MG63 (cell line): ENCODE measurements around the gene SMOC2. TPM values are rescaled to one million over a fixed set of nuclear protein-coding genes. Genes with fewer than 3 reads are reported as not detected.
A peak's percentile ranks its signal among the peaks of the same experiment; 100 is the strongest.

ENCODE experiments used
- DNase-seq: peaks from one replicate; pipeline ENCODE4 v3.0.0-alpha.2; 2020
- H3K27me3 ChIP-seq: fragments of 250-450 bp; sonication (Bioruptor Pico); 2 replicates; pipeline ENCODE4 v1.5.1; 2020; ENCODE audit warnings: mild to moderate bottlenecking, moderate library complexity
- H3K36me3 ChIP-seq: fragments of 250-450 bp; sonication (Bioruptor Pico); 2 replicates; pipeline ENCODE4 v1.5.1; 2020; ENCODE audit warnings: mild to moderate bottlenecking, moderate library complexity
- H3K4me3 ChIP-seq: fragments of 250-450 bp; sonication (Bioruptor Pico); 2 replicates; pipeline ENCODE4 v1.5.1; 2020; ENCODE audit warnings: mild to moderate bottlenecking, moderate library complexity
- H3K9me3 ChIP-seq: fragments of 250-450 bp; sonication (Bioruptor Pico); 2 replicates; pipeline ENCODE4 v1.5.1; 2020; ENCODE audit warnings: mild to moderate bottlenecking, moderate library complexity
- total RNA-seq: library from RNA; depleted of rRNA; stranded (reverse); fragments of >200 nt; shearing (Covaris generic); gene quantifications from 2 replicates; pipeline ENCODE4 v1.2.3, GENCODE V29; 2014; ENCODE audit warnings: low replicate concordance; rRNA removed

SMOC2 gene, protein sequence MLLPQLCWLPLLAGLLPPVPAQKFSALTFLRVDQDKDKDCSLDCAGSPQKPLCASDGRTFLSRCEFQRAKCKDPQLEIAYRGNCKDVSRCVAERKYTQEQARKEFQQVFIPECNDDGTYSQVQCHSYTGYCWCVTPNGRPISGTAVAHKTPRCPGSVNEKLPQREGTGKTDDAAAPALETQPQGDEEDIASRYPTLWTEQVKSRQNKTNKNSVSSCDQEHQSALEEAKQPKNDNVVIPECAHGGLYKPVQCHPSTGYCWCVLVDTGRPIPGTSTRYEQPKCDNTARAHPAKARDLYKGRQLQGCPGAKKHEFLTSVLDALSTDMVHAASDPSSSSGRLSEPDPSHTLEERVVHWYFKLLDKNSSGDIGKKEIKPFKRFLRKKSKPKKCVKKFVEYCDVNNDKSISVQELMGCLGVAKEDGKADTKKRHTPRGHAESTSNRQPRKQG
- total RNA-seq: 1.7 TPM in 1 of 2 replicates, not detected in the other

DNA sequence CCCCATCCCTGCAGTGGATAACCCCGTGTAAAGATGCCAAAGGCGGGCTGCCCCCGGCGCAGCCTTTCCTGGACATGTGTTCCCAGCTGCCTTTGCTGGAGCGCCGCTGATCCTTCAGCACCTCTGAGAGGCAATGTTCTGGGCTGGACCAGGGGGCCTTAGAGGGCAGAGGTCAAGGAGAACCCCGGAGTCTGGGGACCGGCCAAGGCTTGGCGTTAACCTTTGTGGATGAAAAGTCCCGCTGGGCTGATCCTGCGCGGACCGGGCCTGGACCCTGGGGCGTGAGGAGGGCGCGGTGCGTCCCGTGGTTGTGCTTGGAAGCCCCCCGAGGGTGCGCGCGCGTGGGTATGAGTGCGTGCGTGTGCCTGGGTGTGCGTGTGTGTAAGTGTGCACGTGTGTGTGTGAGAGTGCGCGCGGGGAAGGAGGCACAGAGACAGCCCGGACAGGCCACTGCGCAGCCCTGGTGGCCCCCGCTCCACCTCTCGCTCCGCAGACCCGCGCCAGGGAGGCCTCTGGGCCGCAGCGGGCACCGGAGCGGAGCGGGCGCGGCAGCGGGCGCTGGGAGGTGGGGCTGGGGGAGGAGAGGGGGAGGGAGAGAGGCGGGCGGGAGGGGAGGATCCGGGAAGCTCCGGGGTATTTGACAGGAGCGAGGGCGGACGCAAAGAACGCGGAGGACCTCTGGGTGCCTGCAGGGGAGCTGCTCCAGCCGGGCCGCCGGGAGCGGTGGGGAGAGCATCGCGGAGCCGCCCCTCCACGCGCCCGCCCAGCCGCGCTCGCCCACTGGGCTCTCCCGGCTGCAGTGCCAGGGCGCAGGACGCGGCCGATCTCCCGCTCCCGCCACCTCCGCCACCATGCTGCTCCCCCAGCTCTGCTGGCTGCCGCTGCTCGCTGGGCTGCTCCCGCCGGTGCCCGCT, at the start of gene SMOC2:
Gene SMOC2, plus strand, starts transcription at position 665 of the 914 bp plus-strand sequence. Its CDS starts 187 bp downstream, at position 852.
- peaks cover 25% of the 10 kb centered on the region for H3K27me3 ChIP-seq
- H3K4me3 ChIP-seq: peak within 1 kb of the TSS; percentile 39
- no peaks in the 10 kb centered on the region for H3K36me3 ChIP-seq
- H3K9me3 ChIP-seq: no peaks in the 10 kb centered on the region
- DNase-seq: peak; percentile 42

DNA sequence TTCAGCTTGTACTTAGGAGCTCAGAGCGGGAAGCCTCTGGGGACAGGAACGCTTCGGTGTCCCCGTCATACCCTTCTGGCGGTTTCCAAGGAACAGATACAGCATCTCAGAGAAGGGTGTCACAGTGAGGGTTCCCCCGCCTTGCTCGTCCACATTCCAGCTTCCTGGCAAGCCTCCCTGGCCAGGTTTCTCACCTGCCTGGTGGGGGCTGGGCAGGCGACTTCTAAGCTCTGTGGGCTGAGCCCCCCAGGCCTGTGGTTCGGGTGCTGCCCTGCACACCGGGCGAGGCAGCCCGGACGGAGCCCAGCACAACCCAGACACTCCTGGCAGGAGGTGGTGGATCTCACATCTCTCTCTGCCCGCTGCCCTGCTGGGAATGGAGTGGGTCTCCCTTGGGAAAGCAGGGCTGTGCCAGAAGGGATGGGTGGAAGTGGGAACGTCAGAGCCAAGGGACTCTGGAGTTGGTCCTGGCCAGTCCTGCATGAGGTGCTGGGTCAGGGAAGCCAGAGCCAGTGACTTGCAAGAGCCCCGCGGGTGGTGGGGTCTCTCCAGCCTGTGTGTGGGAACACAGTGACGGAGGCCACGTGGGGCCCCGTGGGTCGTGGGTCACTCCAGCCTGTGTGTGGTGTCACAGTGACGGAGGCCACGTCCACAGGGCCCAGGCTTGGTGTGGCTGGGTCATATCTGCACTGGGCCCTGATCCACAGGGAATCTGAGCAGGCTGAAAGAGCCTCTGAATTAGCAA, 47.7 kb upstream of the SMOC2 start:
- H3K9me3 ChIP-seq: no peaks in the 10 kb centered on the region
- H3K27me3 ChIP-seq: no peaks in the 10 kb centered on the region
- no peaks in the 10 kb centered on the region for H3K36me3 ChIP-seq
- DNase-seq: no peak
- H3K4me3 ChIP-seq: no peak overlapping the region

DNA sequence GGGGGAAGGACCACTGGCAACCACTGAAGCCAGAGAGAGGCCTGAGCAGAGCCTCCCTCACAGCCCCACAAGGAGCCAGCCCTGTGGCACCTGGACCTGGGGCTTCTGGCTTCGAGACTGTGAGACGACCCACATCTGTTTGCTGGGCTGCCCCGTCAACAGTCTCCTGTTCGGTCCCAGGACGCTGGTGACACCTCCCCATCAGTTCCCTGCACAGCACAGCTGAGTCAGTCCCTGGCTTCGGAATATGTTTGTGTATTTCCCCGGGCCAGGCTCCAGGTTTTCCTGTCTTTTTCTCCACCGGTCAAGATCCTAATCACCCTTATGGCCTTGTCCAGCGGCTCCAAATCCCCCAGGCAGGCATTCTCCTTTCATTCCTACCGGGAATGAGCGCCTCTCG, 46.4 kb upstream of the SMOC2 start:
- DNase-seq: no peak
- H3K9me3 ChIP-seq: no peaks in the 10 kb centered on the region
- no peaks in the 10 kb centered on the region for H3K36me3 ChIP-seq
- H3K27me3 ChIP-seq: no peaks in the 10 kb centered on the region
- no peak overlapping the region for H3K4me3 ChIP-seq

DNA sequence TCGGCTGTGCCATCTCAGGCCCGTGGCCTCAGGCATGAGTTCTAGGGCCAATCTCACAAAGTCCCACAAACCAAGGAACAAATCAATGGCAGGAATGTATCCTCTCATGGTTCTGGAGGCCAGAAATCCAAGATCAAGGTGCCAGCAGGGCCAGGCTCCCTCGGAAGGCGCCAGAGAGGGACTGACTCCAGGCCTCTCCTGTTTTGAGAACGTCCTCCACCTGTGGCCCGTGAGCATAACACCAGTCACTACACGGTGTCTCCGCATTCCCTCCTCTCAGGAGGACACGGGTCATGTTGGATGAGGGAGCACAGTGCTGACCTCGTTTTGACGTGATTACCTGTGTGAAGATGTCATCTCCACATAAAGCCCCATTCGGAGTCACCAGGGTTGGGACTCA, 45.0 kb upstream of the SMOC2 start:
- Histone ChIP-seq H3K36me3 (no peaks in the 10 kb centered on the region), H3K9me3 (no peaks in the 10 kb centered on the region), H3K4me3 (no peak overlapping the region), H3K27me3 (no peaks in the 10 kb centered on the region)
- DNase-seq: no peak

DNA sequence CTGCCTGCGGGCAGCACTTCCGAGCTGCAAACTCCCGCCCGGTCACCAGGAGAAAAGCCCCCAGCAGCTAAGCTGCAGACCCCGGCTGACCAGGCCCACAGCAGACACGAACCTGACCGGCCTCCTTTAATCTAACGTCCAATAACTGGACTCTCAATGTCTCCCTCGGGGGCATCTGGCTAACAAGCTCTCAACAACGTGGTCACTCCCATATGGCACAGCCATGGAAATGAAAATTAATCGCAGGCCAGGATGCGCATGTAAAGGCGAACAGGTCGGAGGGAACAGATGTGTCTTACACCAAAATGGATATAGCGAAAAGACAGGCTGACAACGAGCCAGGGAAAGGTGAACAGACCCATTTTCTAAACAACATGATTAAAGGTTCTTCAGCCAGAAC, 44.4 kb upstream of the SMOC2 start:
- H3K9me3 ChIP-seq: no peaks in the 10 kb centered on the region
- no peaks in the 10 kb centered on the region for H3K36me3 ChIP-seq
- no peaks in the 10 kb centered on the region for H3K27me3 ChIP-seq
- no peak for DNase-seq
- H3K4me3 ChIP-seq: no peak overlapping the region

DNA sequence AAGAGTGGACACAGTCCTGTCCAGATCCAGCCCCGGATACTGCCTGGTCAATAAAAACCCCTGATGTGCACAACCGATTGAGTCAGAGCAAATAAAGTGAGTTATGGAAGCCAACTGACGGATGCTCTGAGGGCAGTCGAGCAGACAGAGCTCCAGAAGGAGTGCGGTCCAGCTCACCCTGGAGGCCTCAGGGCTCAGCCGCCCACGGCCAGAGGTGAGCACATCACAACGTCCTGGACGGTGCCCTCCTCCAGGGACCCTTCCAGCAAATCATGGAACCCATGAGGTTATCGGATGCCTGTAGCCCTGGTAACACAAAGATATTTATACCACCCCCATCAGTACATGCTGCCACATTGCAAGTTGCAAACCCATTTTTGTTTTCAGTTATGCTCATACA, 44.0 kb upstream of the SMOC2 start:
- no peaks in the 10 kb centered on the region for H3K27me3 ChIP-seq
- H3K9me3 ChIP-seq: no peaks in the 10 kb centered on the region
- H3K36me3 ChIP-seq: no peaks in the 10 kb centered on the region
- no peak overlapping the region for H3K4me3 ChIP-seq
- no peak for DNase-seq

DNA sequence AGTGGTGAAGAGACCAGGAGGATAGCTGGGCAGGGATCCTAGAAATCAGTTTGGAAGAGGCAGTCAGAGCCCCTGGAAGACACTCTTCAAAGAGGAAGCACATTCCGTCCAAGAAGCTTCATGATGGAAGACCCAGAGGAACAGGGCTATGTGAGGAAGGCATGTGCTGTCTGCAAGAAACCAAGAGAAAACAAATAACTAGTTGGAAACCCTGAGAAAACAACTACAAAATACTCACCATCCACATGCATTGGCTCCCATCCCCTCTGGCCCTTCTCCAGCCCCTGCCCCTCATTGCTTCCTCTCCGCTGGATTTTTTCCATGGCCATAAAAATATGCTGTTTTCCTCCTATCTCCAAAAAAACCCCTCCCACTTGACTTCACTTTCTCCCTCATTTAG, 40.9 kb upstream of the SMOC2 start:
- no peaks in the 10 kb centered on the region for H3K27me3 ChIP-seq
- no peaks in the 10 kb centered on the region for H3K36me3 ChIP-seq
- H3K4me3 ChIP-seq: no peak overlapping the region
- no peak for DNase-seq
- no peaks in the 10 kb centered on the region for H3K9me3 ChIP-seq

DNA sequence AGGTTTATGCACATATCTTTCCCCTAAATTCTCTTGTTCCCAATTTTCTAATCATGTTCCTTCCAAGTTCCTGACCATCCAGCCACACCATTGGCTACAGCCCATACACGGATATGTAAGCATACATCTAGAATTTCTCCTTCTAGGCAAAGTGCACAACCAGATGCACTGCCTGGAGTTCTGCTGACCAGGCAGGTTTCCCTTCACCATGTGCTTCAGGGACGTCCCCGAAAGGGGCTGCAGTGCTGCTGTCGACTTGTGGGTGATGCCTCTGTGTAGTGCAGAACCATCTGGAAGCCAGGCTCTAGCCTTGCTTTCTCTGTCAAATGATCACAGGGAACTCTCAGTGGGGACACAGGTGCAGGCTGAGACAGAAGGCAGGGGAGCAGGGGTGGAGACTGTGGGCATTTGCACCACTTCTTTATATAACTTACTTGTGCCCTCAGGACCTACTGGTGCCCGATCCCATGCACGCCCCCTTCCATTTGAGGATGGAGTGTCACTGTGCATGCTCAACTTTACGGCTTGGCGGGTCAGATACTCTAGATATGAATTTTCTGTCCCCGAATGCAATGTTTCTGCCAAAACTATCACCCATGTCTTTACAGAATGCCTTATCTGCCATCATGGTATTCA, 37.5 kb upstream of the SMOC2 start:
- Histone ChIP-seq H3K4me3 (no peak overlapping the region), H3K27me3 (no peaks in the 10 kb centered on the region), H3K9me3 (no peaks in the 10 kb centered on the region), H3K36me3 (no peaks in the 10 kb centered on the region)
- no peak for DNase-seq

DNA sequence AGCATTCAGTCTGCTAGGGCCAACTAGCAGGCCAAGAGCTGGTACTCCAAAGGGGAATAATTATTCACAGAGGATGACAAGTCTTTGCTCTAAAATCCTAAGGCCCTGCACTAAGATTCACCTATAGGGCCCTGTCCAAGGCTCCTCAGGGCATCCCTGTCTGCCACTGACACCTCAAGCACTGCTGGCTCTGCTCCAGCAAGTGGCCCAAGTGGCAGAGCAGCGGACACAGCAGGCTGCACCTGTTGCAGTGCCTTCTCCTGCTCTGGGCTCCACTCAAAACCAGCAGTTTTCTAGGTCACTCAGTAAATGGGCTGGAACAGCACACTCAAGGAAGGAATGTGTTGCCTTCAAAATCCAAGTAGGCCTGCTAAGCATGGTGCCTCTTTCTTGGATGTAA, 36.4 kb upstream of the SMOC2 start:
- H3K4me3 ChIP-seq: no peak overlapping the region
- H3K9me3 ChIP-seq: no peaks in the 10 kb centered on the region
- H3K27me3 ChIP-seq: no peaks in the 10 kb centered on the region
- DNase-seq: no peak
- H3K36me3 ChIP-seq: no peaks in the 10 kb centered on the region

DNA sequence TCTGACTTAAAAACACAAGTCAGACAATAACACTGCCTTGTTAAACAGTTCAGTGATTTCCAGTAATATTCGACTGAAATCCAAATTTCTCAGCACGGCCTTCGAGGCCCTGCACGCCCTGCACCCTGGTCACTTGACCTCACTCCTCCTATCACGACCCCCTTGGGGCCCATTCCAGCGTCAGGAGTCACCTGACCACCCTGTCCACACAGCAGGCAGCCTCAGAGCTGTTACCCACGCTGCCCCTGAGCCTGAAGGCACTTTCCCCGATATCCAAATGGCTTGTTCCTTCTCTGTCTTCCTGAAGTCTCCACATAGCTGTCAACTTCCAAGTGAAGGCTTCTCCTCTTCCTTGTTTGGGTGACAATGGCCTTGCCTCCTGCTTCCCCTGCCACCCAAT, 33.1 kb upstream of the SMOC2 start:
- H3K36me3 ChIP-seq: no peaks in the 10 kb centered on the region
- H3K9me3 ChIP-seq: no peaks in the 10 kb centered on the region
- no peak overlapping the region for H3K4me3 ChIP-seq
- no peak for DNase-seq
- no peaks in the 10 kb centered on the region for H3K27me3 ChIP-seq

DNA sequence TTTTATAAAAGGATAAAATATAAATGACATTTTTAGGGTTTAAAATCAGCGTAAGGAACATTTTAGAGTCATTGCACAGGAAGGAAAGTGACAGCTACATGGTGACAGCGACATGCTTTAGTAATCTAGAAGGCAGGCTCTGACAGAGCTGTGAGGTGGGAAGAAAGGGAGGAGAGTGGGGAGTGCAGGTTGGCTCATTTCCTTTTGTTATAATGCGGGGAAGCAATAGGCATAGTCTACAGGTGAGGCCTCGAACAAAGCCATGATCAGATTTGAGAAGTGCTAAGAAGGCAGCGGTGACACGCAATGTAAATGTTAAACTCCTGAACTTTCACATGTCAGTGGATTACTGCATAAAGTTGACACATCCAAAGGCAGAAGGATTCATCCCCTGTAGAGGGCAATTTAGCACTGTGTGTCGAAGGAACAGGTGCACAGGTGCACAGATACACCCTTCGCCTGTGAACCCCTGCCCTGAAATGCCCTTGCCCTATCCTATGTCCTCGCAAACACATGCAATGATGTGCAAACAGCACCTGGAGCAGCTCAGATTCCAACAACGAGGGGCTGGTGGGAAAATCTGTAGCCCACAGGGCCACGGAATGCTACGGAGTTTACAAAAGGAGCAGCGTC, 32.4 kb upstream of the SMOC2 start:
- DNase-seq: no peak
- no peaks in the 10 kb centered on the region for H3K9me3 ChIP-seq
- no peaks in the 10 kb centered on the region for H3K27me3 ChIP-seq

DNA sequence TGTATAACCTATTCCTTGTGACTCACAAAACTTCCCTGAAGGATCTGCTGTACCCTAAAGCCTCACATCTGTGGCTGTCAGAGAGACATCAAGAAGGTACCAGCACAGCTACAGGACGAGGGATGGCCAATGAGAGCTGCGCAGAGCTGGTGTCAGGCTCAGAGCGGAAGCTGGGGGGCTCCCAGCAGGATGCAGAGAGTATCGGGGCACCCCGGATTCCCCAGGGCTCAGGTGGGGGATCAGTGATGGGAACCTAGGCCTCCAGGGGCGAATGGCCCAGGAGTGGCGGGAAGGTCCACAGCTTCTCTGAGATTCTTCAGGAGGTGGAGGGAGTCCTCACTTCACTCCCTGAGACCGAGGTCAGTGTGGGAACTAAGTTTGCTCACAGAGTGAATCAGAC, 30.9 kb upstream of the SMOC2 start:
- DNase-seq: no peak
- no peak overlapping the region for H3K4me3 ChIP-seq
- no peaks in the 10 kb centered on the region for H3K27me3 ChIP-seq
- no peaks in the 10 kb centered on the region for H3K9me3 ChIP-seq
- H3K36me3 ChIP-seq: no peaks in the 10 kb centered on the region

More for the DNA sequence above, 32.4 kb upstream of the SMOC2 start:
- Histone ChIP-seq H3K36me3 (no peaks in the 10 kb centered on the region), H3K4me3 (no peak overlapping the region)

DNA sequence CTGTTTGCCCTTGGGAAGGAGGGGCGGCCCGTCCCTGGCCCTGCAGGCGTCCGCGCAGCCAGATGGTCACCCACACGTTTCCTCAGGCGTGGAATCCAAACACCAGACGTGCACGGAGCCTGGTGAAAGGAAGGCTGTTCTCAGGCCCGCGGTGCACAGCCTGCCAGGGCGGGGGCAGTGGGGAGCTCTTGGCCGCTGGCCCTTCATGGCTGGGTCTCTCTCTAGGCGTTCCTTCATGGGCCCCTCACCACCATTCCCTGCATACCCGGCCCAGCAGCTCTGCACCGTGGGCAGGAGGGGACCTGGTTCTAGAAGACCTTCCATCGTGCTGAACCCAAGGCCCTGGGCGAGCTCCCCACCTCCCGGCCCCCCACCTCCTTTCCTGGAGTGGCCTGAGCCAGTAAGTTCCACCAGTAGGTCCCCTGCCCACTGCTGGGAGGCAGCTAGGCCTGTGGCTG, 30.4 kb upstream of the SMOC2 start:
- no peaks in the 10 kb centered on the region for H3K9me3 ChIP-seq
- H3K4me3 ChIP-seq: no peak overlapping the region
- DNase-seq: no peak
- H3K27me3 ChIP-seq: no peaks in the 10 kb centered on the region
- H3K36me3 ChIP-seq: no peaks in the 10 kb centered on the region

DNA sequence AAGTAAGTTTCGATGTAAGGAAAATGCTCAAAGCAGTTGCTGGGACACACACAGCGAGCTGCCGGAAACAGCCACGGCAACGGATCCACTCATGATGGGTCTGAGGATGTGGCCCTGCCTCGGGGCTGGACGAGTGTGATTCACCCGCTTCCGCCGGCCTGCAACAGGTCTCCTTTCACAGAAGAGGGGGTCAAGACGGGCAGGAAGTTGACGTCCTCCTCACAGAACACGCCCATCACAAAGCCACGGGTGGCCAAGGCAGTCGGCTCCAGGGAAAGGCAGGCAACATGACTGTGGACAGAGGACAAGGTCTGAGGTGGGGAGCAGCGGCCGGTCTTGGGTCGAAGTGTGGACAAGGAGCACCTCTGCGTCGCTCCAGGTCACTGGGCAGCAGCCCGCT, 29.9 kb upstream of the SMOC2 start:
- Histone ChIP-seq H3K36me3 (no peaks in the 10 kb centered on the region), H3K4me3 (no peak overlapping the region), H3K27me3 (no peaks in the 10 kb centered on the region), H3K9me3 (no peaks in the 10 kb centered on the region)
- no peak for DNase-seq

DNA sequence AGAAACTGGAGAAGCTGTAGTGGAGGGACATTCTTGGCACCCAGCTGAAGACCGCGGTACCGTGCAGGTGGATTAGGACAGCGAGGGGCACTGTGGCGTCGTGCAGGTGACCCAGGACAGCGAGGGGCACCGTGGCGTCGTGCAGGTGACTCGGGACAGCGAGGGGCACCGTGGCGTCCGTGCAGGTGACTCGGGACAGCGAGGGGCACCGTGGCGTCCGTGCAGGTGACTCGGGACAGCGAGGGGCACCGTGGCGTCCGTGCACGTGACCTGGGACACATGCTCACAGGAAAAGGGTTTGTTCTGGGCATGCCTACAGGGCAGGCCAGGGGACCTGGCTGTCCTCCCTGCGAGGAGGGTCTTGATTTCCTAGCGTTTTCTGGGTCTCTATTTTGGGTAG, 29.2 kb upstream of the SMOC2 start:
- H3K27me3 ChIP-seq: no peaks in the 10 kb centered on the region
- no peak for DNase-seq
- no peaks in the 10 kb centered on the region for H3K9me3 ChIP-seq

DNA sequence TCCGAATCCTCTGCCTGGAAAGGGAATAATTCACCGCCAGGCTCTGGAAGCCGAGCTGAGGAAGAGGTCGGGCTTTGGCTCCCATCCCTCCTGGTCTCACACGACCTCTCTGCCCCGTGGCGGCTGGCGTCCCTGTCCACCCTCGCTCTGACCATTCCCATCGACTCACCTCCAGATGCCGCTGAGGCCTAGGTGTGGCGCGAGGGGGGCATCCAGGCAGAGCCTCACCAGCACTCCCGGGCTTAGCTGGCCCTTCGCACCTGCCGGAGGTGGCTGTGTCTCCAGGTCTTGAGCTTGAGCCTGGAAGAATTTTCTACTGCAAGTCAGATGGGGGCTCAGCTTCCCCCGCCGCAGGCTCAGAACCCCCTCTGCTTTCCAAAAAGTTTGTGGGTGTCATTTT, 28.5 kb upstream of the SMOC2 start:
- no peak for DNase-seq
- Histone ChIP-seq H3K36me3 (no peaks in the 10 kb centered on the region), H3K27me3 (no peaks in the 10 kb centered on the region), H3K9me3 (no peaks in the 10 kb centered on the region), H3K4me3 (no peak overlapping the region)

More for the DNA sequence above, 29.2 kb upstream of the SMOC2 start:
- Histone ChIP-seq H3K4me3 (no peak overlapping the region), H3K36me3 (no peaks in the 10 kb centered on the region)
